Thyroid gland (tissue), 4 donors: ENCODE results near the gene SOCS3. TPM values are rescaled to one million over a fixed set of nuclear protein-coding genes. Genes with fewer than 3 reads are reported as not detected.

ENCODE experiments used
- DNase-seq, 2 donors: peaks; one replicate each; pipeline ENCODE4 v3.0.0-alpha.2; 2019
- H3K27ac ChIP-seq, 3 donors: fragments of 200-600 bp; sonication (generic); 1 replicate in 2 of 3; 2 replicates in 1 of 3; pipeline ENCODE4 v1.5.1; 2016 to 2019; ENCODE audit warnings: mild to moderate bottlenecking in 1 of 3, moderate library complexity in 1 of 3
- H3K27me3 ChIP-seq: fragments of 200-600 bp; sonication (generic); one replicate; pipeline ENCODE4 v1.5.1; 2019
- H3K36me3 ChIP-seq, 2 donors: fragments of 200-600 bp; sonication (generic); one replicate each; pipeline ENCODE4 v1.5.1; 2016 to 2019
- H3K4me1 ChIP-seq, 2 donors: fragments of 200-600 bp; sonication (generic); one replicate each; pipeline ENCODE4 v1.5.1; 2017 to 2019
- H3K4me3 ChIP-seq, 3 donors: fragments of 200-600 bp; sonication (generic); replicated peaks in 1 of 3; 1 replicate in 2 of 3; 2 replicates in 1 of 3; pipeline ENCODE4 v1.5.1; 2016; ENCODE audit warnings: mild to moderate bottlenecking in 1 of 3
- H3K9me3 ChIP-seq: fragments of 200-600 bp; sonication (generic); one replicate; pipeline ENCODE4 v1.5.1; 2017
- POLR2A ChIP-seq, 2 donors: fragments of 450-650 bp; IDR thresholded peaks; one replicate each; pipeline ENCODE4 v1.6.1; 2017; ENCODE audit warnings: antibody characterized with exemption in 2 of 2, mild to moderate bottlenecking in 2 of 2, moderate library complexity in 1 of 2
- WGBS, 2 donors: methylation state at CpG; one replicate each; pipeline ENCODE4 v1.1.5; 2017; 5-methylcytosine and 5-hydroxymethylcytosine counted together
- intact Hi-C: fragments of 100-400 bp; cut with DNase I; formaldehyde crosslinking; loops from one replicate; pipeline ENCODE4 v1.15.1; 2023
- total RNA-seq, 4 donors: library from RNA; depleted of rRNA; stranded (reverse); fragments of >200 nt; gene quantifications; one replicate each; pipeline ENCODE4 v1.2.3, GENCODE V29; 2016
- TF ChIP-seq, protein P1 (sequence below), 6 experiments: fragments of 200-600 bp in 3 of 6; fragments of 450-650 bp in 3 of 6; sonication (generic) in 3 of 6; IDR thresholded peaks; one replicate each; pipeline ENCODE4 v1.5.1; 2016 to 2019; ENCODE audit warnings: antibody characterized with exemption in 6 of 6, mild to moderate bottlenecking in 2 of 6, inconsistent platforms in 1 of 6, moderate library complexity in 1 of 6

The SOCS3 gene
- total RNA-seq, 4 donors from 2014 or later, result 9.2 to 110 (median 33.3) TPM

DNA sequence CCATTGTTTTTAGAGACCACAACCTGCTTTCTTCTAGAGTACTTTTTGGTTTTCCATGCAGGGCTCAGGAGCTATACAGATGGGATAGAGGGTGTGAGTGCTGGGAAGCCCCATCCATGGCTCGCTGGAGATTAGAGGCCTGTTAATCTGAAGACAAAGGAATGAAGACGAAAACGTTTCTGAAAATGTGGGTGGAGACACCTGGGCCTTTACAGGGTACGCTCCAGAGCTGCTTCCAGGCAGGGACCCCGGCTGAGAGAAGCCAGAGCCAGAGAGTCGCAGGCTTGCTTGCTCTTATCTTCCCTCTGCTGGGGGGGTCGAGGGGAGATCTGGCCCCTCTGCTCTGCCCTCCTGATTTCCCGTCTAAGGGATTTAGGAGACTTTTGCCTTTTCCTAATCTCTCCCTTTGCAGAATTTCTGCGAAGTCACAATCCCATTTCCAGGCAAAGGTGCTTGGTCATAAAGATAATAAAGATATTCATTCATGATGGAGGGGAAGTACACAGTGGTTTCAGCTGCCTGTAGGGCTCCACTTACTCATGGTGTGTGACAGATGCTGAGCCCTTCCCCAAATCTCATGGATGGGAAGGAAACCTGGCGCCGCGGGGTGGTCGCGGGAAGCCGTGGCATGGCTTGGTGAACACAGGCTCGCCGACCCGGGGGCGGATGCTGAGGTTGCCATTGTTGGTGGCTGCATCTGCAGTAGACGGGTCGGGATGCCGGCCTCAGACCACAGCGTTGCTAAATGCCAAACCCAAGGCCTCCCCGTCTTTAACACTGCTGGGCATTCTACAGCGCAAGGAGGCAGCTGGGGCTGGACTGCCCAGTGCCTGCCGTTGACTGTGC is 4.8 kb upstream of the SOCS3 start:
- TF ChIP-seq, protein P1, sequence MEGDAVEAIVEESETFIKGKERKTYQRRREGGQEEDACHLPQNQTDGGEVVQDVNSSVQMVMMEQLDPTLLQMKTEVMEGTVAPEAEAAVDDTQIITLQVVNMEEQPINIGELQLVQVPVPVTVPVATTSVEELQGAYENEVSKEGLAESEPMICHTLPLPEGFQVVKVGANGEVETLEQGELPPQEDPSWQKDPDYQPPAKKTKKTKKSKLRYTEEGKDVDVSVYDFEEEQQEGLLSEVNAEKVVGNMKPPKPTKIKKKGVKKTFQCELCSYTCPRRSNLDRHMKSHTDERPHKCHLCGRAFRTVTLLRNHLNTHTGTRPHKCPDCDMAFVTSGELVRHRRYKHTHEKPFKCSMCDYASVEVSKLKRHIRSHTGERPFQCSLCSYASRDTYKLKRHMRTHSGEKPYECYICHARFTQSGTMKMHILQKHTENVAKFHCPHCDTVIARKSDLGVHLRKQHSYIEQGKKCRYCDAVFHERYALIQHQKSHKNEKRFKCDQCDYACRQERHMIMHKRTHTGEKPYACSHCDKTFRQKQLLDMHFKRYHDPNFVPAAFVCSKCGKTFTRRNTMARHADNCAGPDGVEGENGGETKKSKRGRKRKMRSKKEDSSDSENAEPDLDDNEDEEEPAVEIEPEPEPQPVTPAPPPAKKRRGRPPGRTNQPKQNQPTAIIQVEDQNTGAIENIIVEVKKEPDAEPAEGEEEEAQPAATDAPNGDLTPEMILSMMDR (IDR thresholded peaks at IDR 0.05), result no peak
- TF ChIP-seq POLR2A (IDR thresholded peaks at IDR 0.05), result no peak
- peaks cover 25 to 46% of the 10 kb centered on the region in 2 donors for H3K4me1 ChIP-seq
- H3K4me3 ChIP-seq, result no peak overlapping the region
- H3K27me3 ChIP-seq, result no peaks in the 10 kb centered on the region
- H3K9me3 ChIP-seq, result no peaks in the 10 kb centered on the region
- peak overlapping the region in 2 of 3 donors; percentile 70 to 86 for H3K27ac ChIP-seq
- no peak for DNase-seq
- intact Hi-C loops, result no loop called here
- WGBS, 2 donors, result 84% methylated on average over 15 to 23 of the region's 26 CpGs
- H3K36me3 ChIP-seq, result no peaks in the 10 kb centered on the region

DNA sequence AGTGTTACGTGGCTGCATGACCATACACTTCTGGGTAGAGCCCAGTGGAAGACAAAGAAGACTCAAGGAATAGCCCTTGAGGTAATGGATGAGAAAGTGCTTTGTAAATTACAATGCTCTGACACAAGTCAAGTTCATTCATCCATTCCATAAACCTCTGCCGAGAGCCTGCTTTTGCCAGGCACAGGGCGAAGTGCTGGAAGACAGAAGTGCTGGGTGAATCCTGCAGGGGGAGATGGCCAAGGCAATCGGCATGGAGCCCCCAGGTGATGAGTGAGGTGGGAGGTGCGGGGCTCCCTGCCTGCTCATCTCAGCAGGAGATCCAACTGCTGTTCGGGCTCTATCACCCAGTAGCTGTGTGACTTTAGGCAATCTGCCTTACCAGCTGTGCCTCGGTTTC is 2.8 kb upstream of the SOCS3 start:
- peaks cover 0 to 12% of the 10 kb centered on the region in 2 donors for H3K36me3 ChIP-seq
- no peak for DNase-seq
- H3K4me3 ChIP-seq, result no peak overlapping the region
- peaks cover 25 to 50% of the 10 kb centered on the region in 2 donors for H3K4me1 ChIP-seq
- H3K9me3 ChIP-seq, result no peaks in the 10 kb centered on the region
- intact Hi-C loops, result no loop called here
- TF ChIP-seq POLR2A (IDR thresholded peaks at IDR 0.05), result no peak
- TF ChIP-seq, protein P1 (IDR thresholded peaks at IDR 0.05), result no peak
- no peaks in the 10 kb centered on the region for H3K27me3 ChIP-seq
- no peak overlapping the region for H3K27ac ChIP-seq
- WGBS, 2 donors, result 79 to 82% methylated on average over 5 to 7 of the region's 7 CpGs

DNA sequence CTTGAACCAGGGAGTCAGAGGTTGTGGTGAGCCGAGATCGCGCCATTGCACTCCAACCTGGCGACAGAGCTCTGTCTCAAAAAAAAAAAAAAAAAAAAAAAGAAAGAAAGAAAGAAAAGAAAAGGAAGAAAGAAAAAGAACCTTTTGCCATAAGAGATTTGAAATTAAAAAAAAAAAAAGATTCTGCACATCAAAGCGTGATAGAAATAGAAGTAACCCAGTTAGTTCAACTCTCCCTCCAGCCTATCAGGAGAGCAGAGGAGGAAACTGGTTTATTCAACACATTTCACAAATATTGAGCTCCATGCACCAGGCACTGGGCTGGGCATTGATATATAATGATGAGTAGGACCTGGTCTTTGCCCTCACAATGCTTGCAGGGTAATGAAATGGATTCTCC is 2.4 kb upstream of the SOCS3 start:
- H3K9me3 ChIP-seq, result no peaks in the 10 kb centered on the region
- intact Hi-C loops, result no loop called here
- peaks cover 0 to 13% of the 10 kb centered on the region in 2 donors for H3K36me3 ChIP-seq
- no peaks in the 10 kb centered on the region for H3K27me3 ChIP-seq
- no peak for TF ChIP-seq POLR2A (IDR thresholded peaks at IDR 0.05)
- TF ChIP-seq, protein P1 (IDR thresholded peaks at IDR 0.05), result no peak
- H3K4me1 ChIP-seq, result peaks cover 25 to 55% of the 10 kb centered on the region in 2 donors
- DNase-seq, result no peak
- 98 to 99% methylated on average over 5 of the region's 5 CpGs for WGBS, 2 donors
- H3K4me3 ChIP-seq, result no peak overlapping the region
- no peak overlapping the region for H3K27ac ChIP-seq

DNA sequence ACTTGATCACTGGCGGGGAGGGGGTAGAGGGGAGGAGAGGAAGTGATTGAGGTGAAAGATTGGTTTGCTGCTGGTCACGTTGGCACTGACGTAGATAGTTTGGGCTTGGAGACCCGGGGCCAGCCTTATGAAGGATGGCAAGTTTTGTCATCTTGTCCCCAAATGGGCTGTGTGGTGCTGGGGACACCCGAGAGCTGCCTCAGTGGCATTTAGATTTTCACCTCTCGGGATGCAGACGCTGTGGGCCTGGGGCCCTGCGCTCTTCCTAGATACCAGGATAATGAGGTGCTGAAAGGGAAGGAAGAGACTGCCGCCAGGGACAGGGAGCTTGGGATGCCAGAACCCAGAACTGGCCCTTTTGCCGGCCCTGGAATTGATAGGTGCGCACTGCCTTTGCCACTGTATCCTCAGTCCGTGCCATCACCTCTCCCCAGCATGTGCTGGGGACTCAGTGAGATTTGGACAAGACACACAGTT is 1.4 kb upstream of the SOCS3 start:
- Histone ChIP-seq H3K36me3 (peaks cover 0 to 13% of the 10 kb centered on the region in 2 donors), H3K4me3 (peak overlapping the region in 1 of 3 donors; percentile 53), H3K27me3 (no peaks in the 10 kb centered on the region), H3K9me3 (no peaks in the 10 kb centered on the region), H3K27ac (peak overlapping the region in 2 of 3 donors; percentile 77 to 96), H3K4me1 (peaks cover 19 to 57% of the 10 kb centered on the region in 2 donors)
- DNase-seq, result no peak
- no peak for TF ChIP-seq POLR2A (IDR thresholded peaks at IDR 0.05)
- TF ChIP-seq, protein P1 (IDR thresholded peaks at IDR 0.05), result no peak
- WGBS, 2 donors, result 74 to 77% methylated on average over 9 to 12 of the region's 12 CpGs
- intact Hi-C loops, result loop anchor here (2.0 kb wide), 1 partner anchor 62 kb away; no protein-coding TSS in a partner anchor
